ENCODE measurements around the gene ZC3H18. TPM values are rescaled to one million over a fixed set of nuclear protein-coding genes. Genes with fewer than 3 reads are reported as not detected.

Gene ZC3H18
- total and polyA plus RNA-seq, 2 experiments from 2014 or later = 30.0 to 40.7 TPM

DNA sequence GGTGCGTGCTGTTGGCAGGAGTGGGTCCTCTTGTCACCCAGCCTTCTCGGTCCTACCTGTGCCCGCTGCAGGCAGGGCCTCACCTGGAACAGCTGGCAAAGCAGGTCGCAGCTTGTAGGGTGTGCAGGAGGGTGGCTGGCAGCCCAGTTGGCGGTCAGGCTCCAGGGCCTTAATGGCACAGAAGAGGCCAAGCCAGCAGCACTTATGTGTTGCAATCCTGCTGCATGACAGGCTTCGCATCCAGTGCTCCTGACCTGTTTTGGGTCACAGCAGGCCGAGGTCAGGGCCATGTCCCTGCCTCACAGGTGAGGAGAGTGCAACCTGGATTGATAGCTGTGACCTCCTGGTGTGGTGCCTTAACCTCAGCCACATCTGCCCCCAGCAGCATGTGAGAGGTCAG is 31.9 kb downstream of the ZC3H18 start (continued):
- TF ChIP-seq, protein P1, sequence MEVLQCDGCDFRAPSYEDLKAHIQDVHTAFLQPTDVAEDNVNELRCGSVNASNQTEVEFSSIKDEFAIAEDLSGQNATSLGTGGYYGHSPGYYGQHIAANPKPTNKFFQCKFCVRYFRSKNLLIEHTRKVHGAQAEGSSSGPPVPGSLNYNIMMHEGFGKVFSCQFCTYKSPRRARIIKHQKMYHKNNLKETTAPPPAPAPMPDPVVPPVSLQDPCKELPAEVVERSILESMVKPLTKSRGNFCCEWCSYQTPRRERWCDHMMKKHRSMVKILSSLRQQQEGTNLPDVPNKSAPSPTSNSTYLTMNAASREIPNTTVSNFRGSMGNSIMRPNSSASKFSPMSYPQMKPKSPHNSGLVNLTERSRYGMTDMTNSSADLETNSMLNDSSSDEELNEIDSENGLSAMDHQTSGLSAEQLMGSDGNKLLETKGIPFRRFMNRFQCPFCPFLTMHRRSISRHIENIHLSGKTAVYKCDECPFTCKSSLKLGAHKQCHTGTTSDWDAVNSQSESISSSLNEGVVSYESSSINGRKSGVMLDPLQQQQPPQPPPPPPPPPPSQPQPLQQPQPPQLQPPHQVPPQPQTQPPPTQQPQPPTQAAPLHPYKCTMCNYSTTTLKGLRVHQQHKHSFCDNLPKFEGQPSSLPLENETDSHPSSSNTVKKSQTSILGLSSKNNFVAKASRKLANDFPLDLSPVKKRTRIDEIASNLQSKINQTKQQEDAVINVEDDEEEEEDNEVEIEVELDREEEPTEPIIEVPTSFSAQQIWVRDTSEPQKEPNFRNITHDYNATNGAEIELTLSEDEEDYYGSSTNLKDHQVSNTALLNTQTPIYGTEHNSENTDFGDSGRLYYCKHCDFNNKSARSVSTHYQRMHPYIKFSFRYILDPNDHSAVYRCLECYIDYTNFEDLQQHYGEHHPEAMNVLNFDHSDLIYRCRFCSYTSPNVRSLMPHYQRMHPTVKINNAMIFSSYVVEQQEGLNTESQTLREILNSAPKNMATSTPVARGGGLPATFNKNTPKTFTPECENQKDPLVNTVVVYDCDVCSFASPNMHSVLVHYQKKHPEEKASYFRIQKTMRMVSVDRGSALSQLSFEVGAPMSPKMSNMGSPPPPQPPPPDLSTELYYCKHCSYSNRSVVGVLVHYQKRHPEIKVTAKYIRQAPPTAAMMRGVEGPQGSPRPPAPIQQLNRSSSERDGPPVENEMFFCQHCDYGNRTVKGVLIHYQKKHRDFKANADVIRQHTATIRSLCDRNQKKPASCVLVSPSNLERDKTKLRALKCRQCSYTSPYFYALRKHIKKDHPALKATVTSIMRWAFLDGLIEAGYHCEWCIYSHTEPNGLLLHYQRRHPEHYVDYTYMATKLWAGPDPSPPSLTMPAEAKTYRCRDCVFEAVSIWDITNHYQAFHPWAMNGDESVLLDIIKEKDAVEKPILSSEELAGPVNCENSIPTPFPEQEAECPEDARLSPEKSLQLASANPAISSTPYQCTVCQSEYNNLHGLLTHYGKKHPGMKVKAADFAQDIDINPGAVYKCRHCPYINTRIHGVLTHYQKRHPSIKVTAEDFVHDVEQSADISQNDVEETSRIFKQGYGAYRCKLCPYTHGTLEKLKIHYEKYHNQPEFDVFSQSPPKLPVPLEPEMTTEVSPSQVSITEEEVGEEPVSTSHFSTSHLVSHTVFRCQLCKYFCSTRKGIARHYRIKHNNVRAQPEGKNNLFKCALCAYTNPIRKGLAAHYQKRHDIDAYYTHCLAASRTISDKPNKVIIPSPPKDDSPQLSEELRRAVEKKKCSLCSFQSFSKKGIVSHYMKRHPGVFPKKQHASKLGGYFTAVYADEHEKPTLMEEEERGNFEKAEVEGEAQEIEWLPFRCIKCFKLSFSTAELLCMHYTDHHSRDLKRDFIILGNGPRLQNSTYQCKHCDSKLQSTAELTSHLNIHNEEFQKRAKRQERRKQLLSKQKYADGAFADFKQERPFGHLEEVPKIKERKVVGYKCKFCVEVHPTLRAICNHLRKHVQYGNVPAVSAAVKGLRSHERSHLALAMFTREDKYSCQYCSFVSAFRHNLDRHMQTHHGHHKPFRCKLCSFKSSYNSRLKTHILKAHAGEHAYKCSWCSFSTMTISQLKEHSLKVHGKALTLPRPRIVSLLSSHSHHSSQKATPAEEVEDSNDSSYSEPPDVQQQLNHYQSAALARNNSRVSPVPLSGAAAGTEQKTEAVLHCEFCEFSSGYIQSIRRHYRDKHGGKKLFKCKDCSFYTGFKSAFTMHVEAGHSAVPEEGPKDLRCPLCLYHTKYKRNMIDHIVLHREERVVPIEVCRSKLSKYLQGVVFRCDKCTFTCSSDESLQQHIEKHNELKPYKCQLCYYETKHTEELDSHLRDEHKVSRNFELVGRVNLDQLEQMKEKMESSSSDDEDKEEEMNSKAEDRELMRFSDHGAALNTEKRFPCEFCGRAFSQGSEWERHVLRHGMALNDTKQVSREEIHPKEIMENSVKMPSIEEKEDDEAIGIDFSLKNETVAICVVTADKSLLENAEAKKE (CRISPR knock-in tag; IDR thresholded peaks at IDR 0.05) = no peak

DNA sequence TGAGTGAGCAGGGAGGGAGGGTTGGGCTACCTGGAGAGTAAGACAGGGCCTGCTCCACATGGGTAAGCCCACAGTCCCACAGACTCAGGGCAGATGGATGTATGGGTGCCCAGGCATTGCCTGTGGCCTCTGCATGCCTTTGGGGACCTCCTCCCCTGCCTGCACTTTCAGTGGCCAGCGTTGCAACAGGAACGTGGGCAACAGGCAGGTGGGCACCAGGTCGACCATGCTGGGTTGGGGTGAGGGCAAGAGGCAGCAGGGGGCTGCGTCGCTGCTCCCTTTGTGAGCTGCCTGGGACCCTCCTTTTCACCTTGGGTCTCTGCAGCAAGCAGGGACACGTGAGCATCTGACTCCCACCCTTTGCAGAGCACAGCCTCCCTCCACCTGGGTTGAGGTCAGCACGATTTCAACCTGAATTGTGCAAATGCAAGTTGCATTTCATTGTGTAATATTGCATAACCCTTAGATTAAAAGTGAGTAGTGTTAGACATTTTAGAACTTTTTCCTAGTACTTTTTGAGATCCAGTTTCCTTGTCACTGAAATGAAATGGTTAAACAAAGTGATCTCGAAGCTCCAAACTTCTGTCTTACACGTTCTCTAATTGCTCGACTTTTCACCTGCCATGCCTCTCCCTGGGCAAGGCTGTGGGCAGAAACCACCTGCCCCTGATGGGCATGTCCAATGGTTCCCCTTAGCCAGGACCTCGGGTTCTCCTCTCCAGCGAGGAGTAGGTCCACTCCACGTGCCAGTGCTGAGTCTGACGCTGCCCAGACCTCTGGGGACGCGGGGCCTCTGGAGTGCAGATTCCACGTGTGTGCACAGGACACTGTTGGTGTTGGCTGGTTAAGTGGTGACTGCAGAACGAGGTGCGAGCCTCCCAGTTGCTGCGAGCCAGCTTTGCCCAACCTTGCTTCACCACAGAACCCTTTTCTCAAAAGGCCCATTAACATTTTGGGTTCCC is 35.3 kb downstream of the ZC3H18 start:
- peaks cover 22% of the 10 kb centered on the region for H3K4me1 Mint-ChIP-seq
- no peaks in the 10 kb centered on the region for H3K9me3 Mint-ChIP-seq
- DNase-seq (ENCODE audit: low spot score) (no peak), ATAC-seq (no peak)
- no peak overlapping the region for H3K4me3 ChIP-seq
- no peaks in the 10 kb centered on the region for H3K9me2 ChIP-seq (ENCODE audit: insufficient read depth)
- H3K27ac Mint-ChIP-seq = no peak overlapping the region
- H3K4me2 ChIP-seq = no peak overlapping the region
- peaks cover 3% of the 10 kb centered on the region for H3K27me3 Mint-ChIP-seq (ENCODE audit: insufficient read depth, low read depth, poor library complexity)
- H3F3A ChIP-seq (replicated peaks; ENCODE audit: low read depth) = peaks cover 13% of the 10 kb centered on the region
- no peaks in the 10 kb centered on the region for H3K27me3 ChIP-seq (ENCODE audit: insufficient read depth)
- peaks cover 17% of the 10 kb centered on the region; the same call in 1 of the 2 replicates for H3K36me3 ChIP-seq (ENCODE audit: insufficient read depth)
- H3K4me3 Mint-ChIP-seq = no peak overlapping the region
- peaks cover 3% of the 10 kb centered on the region; the same call in 1 of the 2 replicates for H3K4me1 ChIP-seq (ENCODE audit: insufficient read depth)
- no peak overlapping the region for H2AFZ ChIP-seq
- H3K79me2 ChIP-seq (replicated peaks; ENCODE audit: insufficient read depth) = no peaks in the 10 kb centered on the region; the same call in 1 of the 2 replicates
- H4K20me1 ChIP-seq (replicated peaks; ENCODE audit: insufficient read depth) = peaks cover 12% of the 10 kb centered on the region
- peaks cover 55% of the 10 kb centered on the region for H3K36me3 Mint-ChIP-seq (ENCODE audit: low read depth)
- no peak overlapping the region for H3K27ac ChIP-seq (ENCODE audit: low read depth)
- TF ChIP-seq, protein P1 (CRISPR knock-in tag; IDR thresholded peaks at IDR 0.05) = no peak
- TF ChIP-seq EZH2phosphoT487 (IDR thresholded peaks at IDR 0.05; ENCODE audit: unreplicated experiment) (no peak), STAT1 (IDR thresholded peaks at IDR 0.05; ENCODE audit: unreplicated experiment) (no peak), CREB1 (CRISPR knock-in tag; IDR thresholded peaks at IDR 0.05; ENCODE audit: low read depth) (no peak)
- TF ChIP-seq, protein P2, sequence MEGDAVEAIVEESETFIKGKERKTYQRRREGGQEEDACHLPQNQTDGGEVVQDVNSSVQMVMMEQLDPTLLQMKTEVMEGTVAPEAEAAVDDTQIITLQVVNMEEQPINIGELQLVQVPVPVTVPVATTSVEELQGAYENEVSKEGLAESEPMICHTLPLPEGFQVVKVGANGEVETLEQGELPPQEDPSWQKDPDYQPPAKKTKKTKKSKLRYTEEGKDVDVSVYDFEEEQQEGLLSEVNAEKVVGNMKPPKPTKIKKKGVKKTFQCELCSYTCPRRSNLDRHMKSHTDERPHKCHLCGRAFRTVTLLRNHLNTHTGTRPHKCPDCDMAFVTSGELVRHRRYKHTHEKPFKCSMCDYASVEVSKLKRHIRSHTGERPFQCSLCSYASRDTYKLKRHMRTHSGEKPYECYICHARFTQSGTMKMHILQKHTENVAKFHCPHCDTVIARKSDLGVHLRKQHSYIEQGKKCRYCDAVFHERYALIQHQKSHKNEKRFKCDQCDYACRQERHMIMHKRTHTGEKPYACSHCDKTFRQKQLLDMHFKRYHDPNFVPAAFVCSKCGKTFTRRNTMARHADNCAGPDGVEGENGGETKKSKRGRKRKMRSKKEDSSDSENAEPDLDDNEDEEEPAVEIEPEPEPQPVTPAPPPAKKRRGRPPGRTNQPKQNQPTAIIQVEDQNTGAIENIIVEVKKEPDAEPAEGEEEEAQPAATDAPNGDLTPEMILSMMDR (conservative IDR thresholded peaks at IDR 0.05; ENCODE audit: low read depth in 2 of 2) = no peak
